Measurements from ENCODE around the gene LHX3.

Gene LHX3

GRCh38 chr9:136177224-136177623 lies 27.7 kb downstream of the LHX3 start:
- DNase-seq (ENCODE audit: low read depth), result no peak

GRCh38 chr9:136175616-136176197 lies 29.2 kb downstream of the LHX3 start:
- DNase-seq (ENCODE audit: low read depth), result no peak

GRCh38 chr9:136174779-136175615 lies 29.9 kb downstream of the LHX3 start:
- no peak for DNase-seq (ENCODE audit: low read depth)

- DNase-seq (ENCODE audit: low read depth), result no peak
Measured at GRCh38 chr9:136173648-136174290, 31.2 kb downstream of the LHX3 start.

GRCh38 chr9:136172412-136173079 lies 32.4 kb downstream of the LHX3 start:
- DNase-seq (ENCODE audit: low read depth), result no peak

- DNase-seq (ENCODE audit: low read depth), result no peak
Measured at GRCh38 chr9:136171801-136172411, 33.0 kb downstream of the LHX3 start.

DNA sequence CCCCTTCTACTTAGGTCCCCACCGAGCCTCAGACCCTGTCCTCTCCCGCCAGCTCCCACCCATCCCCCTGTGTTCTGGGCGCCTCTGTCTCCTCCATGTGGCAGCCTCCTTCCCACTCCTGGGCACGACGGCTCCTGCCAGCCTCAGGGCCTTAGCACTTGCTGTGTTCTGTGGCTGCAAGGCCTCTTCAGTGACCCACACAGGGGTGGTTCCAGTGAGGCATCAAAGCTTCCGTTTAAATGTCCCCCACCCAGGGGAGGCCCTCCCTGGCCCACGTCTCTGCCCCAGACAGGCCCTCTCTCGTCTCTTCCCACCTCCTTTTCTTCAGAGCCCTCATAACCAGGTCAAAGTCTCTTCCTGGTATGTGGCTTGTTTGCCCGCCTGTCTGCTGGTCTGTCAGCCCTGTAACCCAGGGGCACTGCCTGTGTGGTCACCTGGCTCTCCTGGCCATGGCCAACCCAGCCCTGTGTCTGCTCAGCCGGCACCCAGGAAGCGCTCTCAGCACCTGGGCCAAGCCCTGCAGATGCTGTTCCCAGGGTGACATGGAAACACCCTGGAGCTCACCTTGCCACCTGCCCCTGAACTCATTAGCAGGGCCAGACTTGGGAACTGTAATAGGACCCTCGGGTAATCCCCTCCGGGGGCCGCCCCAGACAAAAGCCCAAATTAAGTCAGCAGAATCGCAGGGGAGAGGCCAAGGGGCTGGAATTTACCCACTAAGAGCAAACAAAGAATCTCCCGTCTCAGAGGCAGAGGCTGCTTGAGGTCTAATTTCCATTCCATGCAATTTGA lies 33.7 kb downstream of the LHX3 start:
- DNase-seq (ENCODE audit: low read depth), result no peak

- DNase-seq (ENCODE audit: low read depth), result peak; percentile 22
Measured at GRCh38 chr9:136170006-136170901, 34.7 kb downstream of the LHX3 start.

- DNase-seq (ENCODE audit: low read depth), result no peak
Measured at GRCh38 chr9:136169495-136169894, 35.4 kb downstream of the LHX3 start.

- DNase-seq (ENCODE audit: low read depth), result no peak
Measured at GRCh38 chr9:136163248-136163850, 41.6 kb downstream of the LHX3 start.

GRCh38 chr9:136160995-136161610 lies 43.8 kb downstream of the LHX3 start:
- DNase-seq (ENCODE audit: low read depth), result no peak

GRCh38 chr9:136160381-136160841 lies 44.5 kb downstream of the LHX3 start:
- no peak for DNase-seq (ENCODE audit: low read depth)

- DNase-seq (ENCODE audit: low read depth), result no peak
Measured at GRCh38 chr9:136159851-136160250, 45.1 kb downstream of the LHX3 start.

- DNase-seq (ENCODE audit: low read depth), result no peak
Measured at GRCh38 chr9:136157477-136158265, 47.3 kb downstream of the LHX3 start.

GRCh38 chr9:136156209-136157120 lies 48.5 kb downstream of the LHX3 start:
- DNase-seq (ENCODE audit: low read depth), result no peak

GRCh38 chr9:136155576-136155975 lies 49.4 kb downstream of the LHX3 start:
- DNase-seq (ENCODE audit: low read depth), result no peak

DNA sequence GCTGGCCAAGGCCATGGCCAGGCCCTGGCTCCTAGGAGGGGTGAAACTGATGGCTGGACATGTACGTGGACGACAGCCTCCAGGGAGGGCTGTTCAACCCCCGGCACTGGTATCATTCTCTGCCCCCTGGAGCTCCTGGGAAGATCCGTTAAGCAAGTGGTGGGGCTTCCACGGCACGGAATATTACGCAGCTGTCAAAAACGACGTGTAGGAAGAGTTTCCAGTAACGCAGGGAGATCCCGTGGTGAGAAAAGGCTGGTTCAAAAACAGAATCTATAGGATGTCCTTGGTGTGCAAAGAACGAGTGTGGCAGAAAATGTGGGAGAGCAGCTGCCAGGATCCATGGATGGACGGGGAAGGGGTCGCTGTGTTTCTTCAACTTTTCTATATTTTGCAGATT lies 50.0 kb downstream of the LHX3 start:
- DNase-seq (ENCODE audit: low read depth), result no peak
